A673 (cell line): ENCODE data around the gene LUZP2. TPM values are rescaled to one million over a fixed set of nuclear protein-coding genes. Genes with fewer than 3 reads are reported as not detected.

Source experiments
- BruUV-seq: library from RNA; stranded (reverse); fragments of 400-500 nt; replicated peaks from 2 replicates; lab custom pipeline; 2021; lab: Mats Ljungman, UMichigan
- CTCF ChIA-PET: fragments of 300-600 bp; sonication (Branson Sonifier 250); formaldehyde crosslinking; loops from one replicate; lab custom pipeline; 2022; ENCODE audit warnings: antibody characterized with exemption; lab: Charles Lee
- POLR2A ChIA-PET: fragments of 300-600 bp; sonication (Branson Sonifier 250); formaldehyde crosslinking; loops from one replicate; lab custom pipeline; 2022; ENCODE audit warnings: antibody characterized with exemption; ENCODE audit not compliant: low non-redundant PET; lab: Charles Lee
- DNase-seq: peaks from one replicate; pipeline ENCODE4 v3.0.0-alpha.2; 2015; ENCODE audit warnings: low spot score
- H3K27ac ChIP-seq: fragments of 200-600 bp; sonication (generic); 2 replicates; pipeline ENCODE4 v1.5.1; 2016; ENCODE audit warnings: mixed run types, low read depth, mild to moderate bottlenecking, mixed read lengths, antibody characterized with exemption, low read length; ENCODE audit not compliant: poor library complexity, severe bottlenecking
- H3K27me3 ChIP-seq: fragments of 200-600 bp; sonication (generic); replicated peaks from 2 replicates; pipeline ENCODE4 v1.6.1; 2017; ENCODE audit warnings: mixed run types, low read depth, mild to moderate bottlenecking, mixed read lengths, antibody characterized with exemption, low read length; ENCODE audit not compliant: insufficient read depth, poor library complexity
- H3K36me3 ChIP-seq: fragments of 200-600 bp; sonication (generic); 2 replicates; pipeline ENCODE4 v1.6.1; 2016; ENCODE audit warnings: mixed run types, mild to moderate bottlenecking, mixed read lengths, antibody characterized with exemption, low read length; ENCODE audit not compliant: insufficient read depth, poor library complexity, severe bottlenecking
- H3K4me1 ChIP-seq: fragments of 200-600 bp; sonication (generic); 2 replicates; pipeline ENCODE4 v1.6.1; 2017; ENCODE audit warnings: mixed run types, mild to moderate bottlenecking, mixed read lengths, antibody characterized with exemption, low read length; ENCODE audit not compliant: insufficient read depth, poor library complexity, severe bottlenecking
- H3K4me3 ChIP-seq: fragments of 200-600 bp; sonication (generic); 2 replicates; pipeline ENCODE4 v1.5.1; 2016; ENCODE audit warnings: low read depth, mixed run types, mild to moderate bottlenecking, mixed read lengths, low read length; ENCODE audit not compliant: poor library complexity, severe bottlenecking
- H3K9me3 ChIP-seq: fragments of 200-600 bp; sonication (generic); 2 replicates; pipeline ENCODE4 v1.6.1; 2016; ENCODE audit warnings: mixed run types, low read depth, mild to moderate bottlenecking, mixed read lengths, antibody characterized with exemption, low read length; ENCODE audit not compliant: poor library complexity, severe bottlenecking
- CTCF ChIP-seq: fragments of 300-800, 200-600 bp; sonication (generic); conservative IDR thresholded peaks from 2 replicates; pipeline ENCODE4 v1.5.1; 2017; ENCODE audit warnings: low read depth, mild to moderate bottlenecking, antibody characterized with exemption, low read length, moderate library complexity, mixed read lengths
- EZH2 ChIP-seq: fragments of 200-600 bp; sonication (generic); IDR thresholded peaks from 2 replicates; pipeline ENCODE4 v1.6.1; 2017; ENCODE audit warnings: borderline replicate concordance, low read depth, mild to moderate bottlenecking, mixed read lengths, antibody characterized with exemption, low read length; ENCODE audit not compliant: poor library complexity, severe bottlenecking
- intact Hi-C: fragments of 100-400 bp; cut with micrococcal nuclease; formaldehyde crosslinking; loops from one replicate; pipeline ENCODE4 v1.10.0; 2022; ENCODE audit not compliant: unreplicated experiment
- total RNA-seq: library from RNA; stranded (reverse); gene quantifications from 2 replicates; pipeline ENCODE4 v1.2.3, GENCODE V29; 2021

LUZP2 gene
- total RNA-seq, 1 experiment from 2014 or later, result 0.15 TPM

- Histone ChIP-seq H3K9me3 (no peaks in the 10 kb centered on the region), H3K27me3 (no peaks in the 10 kb centered on the region), H3K27ac (no peak overlapping the region), H3K4me3 (no peak overlapping the region), H3K4me1 (no peaks in the 10 kb centered on the region), H3K36me3 (no peaks in the 10 kb centered on the region)
- ChIA-PET CTCF (no interaction called here), POLR2A (no interaction called here)
- TF ChIP-seq EZH2 (no peak), CTCF (no peak)
- no TSS peak for BruUV-seq
- DNase-seq, result no peak
- intact Hi-C loops, result no loop called here
Observed at GRCh38 chr11:24589064-24589463, 92.2 kb downstream of the LUZP2 start.

GRCh38 chr11:24591283-24591682, 94.4 kb downstream of the LUZP2 start:
- TF ChIP-seq CTCF (no peak), EZH2 (no peak)
- Histone ChIP-seq H3K9me3 (no peaks in the 10 kb centered on the region), H3K27me3 (no peaks in the 10 kb centered on the region), H3K4me1 (no peaks in the 10 kb centered on the region), H3K4me3 (no peak overlapping the region), H3K36me3 (no peaks in the 10 kb centered on the region), H3K27ac (no peak overlapping the region)
- CTCF ChIA-PET, result no interaction called here
- no peak for DNase-seq
- BruUV-seq, result no TSS peak
- POLR2A ChIA-PET, result no interaction called here
- intact Hi-C loops, result no loop called here

- H3K27ac ChIP-seq, result no peak overlapping the region
- intact Hi-C loops, result no loop called here
- no peak overlapping the region for H3K4me3 ChIP-seq
- H3K36me3 ChIP-seq, result no peaks in the 10 kb centered on the region
- POLR2A ChIA-PET, result no interaction called here
- DNase-seq, result no peak
- H3K4me1 ChIP-seq, result no peaks in the 10 kb centered on the region
- no peak for TF ChIP-seq EZH2
- no peak for TF ChIP-seq CTCF
- H3K9me3 ChIP-seq, result no peaks in the 10 kb centered on the region
- CTCF ChIA-PET, result no interaction called here
- H3K27me3 ChIP-seq, result no peaks in the 10 kb centered on the region
- no TSS peak for BruUV-seq
Observed at GRCh38 chr11:24592360-24592759, 95.5 kb downstream of the LUZP2 start.
